ENCODE results near the gene CCKAR. TPM values are rescaled to one million over a fixed set of nuclear protein-coding genes. Genes with fewer than 3 reads are reported as not detected.

The CCKAR gene
- total RNA-seq, 4 donors from 2014 or later, result 0.27 to 0.79 TPM; not detected in 2

GRCh38 chr4:26474551-26474950 lies 15.7 kb downstream of the CCKAR start:
- no peaks in the 10 kb centered on the region for H3K4me1 ChIP-seq
- intact Hi-C loops (cut with DNase I; ENCODE audit: low total_unique reads), result no loop called here
- no peak for DNase-seq
- H3K36me3 ChIP-seq, result no peaks in the 10 kb centered on the region
- WGBS, 2 donors (ENCODE audit: low coverage in 1 of 2), result 44% methylated on average over 3 of the region's 3 CpGs; no CpG with 5 or more reads in 1 of the 2 donors
- H3K27ac ChIP-seq, result no peak overlapping the region
- no peak overlapping the region for H3K4me3 ChIP-seq
- H3K27me3 ChIP-seq, result no peaks in the 10 kb centered on the region
- H3K9me3 ChIP-seq, result no peaks in the 10 kb centered on the region
- in situ Hi-C loops (cut with MboI; ENCODE audit: low pct_ligation_motif_present in 1 of 4, low pct_unique_long_range_greater_than_20kb in 1 of 4, low sequenced_read_pairs in 3 of 4), result loop anchor here (25.0 kb wide), 1 partner anchor 538 kb away; no protein-coding TSS in a partner anchor
- TF ChIP-seq POLR2A (IDR thresholded peaks at IDR 0.05) (no peak), POLR2AphosphoS5 (IDR thresholded peaks at IDR 0.05) (no peak), CTCF (IDR thresholded peaks at IDR 0.05) (no peak), EP300 (IDR thresholded peaks at IDR 0.05; ENCODE audit: low read depth) (no peak)

DNA sequence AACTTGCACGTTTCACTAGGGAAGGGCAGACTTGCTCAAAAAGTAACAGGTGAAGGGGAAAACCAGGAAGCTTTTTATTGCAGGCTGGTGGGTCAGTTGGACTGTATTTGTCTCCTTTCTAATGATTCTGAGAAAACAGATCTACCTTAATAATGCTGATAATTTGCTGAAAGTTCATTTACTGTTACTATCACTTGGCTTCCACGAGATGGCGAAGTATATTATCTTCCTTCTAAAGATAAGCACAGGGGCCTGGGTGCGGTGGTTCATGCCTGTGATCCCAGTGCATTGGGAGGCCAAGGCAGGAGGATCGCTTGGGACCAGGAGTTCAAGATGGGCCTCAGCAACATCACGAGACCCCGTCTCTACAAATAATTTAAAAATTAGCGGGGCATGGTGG lies 16.4 kb downstream of the CCKAR start:
- in situ Hi-C loops (cut with MboI; ENCODE audit: low pct_ligation_motif_present in 1 of 4, low pct_unique_long_range_greater_than_20kb in 1 of 4, low sequenced_read_pairs in 3 of 4) (loop anchor here (25.0 kb wide), 1 partner anchor 538 kb away; no protein-coding TSS in a partner anchor), intact Hi-C loops (cut with DNase I; ENCODE audit: low total_unique reads) (no loop called here)
- no peak for DNase-seq
- WGBS, 2 donors (ENCODE audit: low coverage in 1 of 2), result 78 to 85% methylated on average over 4 to 8 of the region's 8 CpGs
- Histone ChIP-seq H3K4me3 (no peak overlapping the region), H3K27me3 (no peaks in the 10 kb centered on the region), H3K4me1 (no peaks in the 10 kb centered on the region), H3K36me3 (no peaks in the 10 kb centered on the region), H3K9me3 (no peaks in the 10 kb centered on the region), H3K27ac (no peak overlapping the region)
- TF ChIP-seq POLR2A (IDR thresholded peaks at IDR 0.05) (no peak), CTCF (IDR thresholded peaks at IDR 0.05) (no peak), EP300 (IDR thresholded peaks at IDR 0.05; ENCODE audit: low read depth) (no peak), POLR2AphosphoS5 (IDR thresholded peaks at IDR 0.05) (no peak)

DNA sequence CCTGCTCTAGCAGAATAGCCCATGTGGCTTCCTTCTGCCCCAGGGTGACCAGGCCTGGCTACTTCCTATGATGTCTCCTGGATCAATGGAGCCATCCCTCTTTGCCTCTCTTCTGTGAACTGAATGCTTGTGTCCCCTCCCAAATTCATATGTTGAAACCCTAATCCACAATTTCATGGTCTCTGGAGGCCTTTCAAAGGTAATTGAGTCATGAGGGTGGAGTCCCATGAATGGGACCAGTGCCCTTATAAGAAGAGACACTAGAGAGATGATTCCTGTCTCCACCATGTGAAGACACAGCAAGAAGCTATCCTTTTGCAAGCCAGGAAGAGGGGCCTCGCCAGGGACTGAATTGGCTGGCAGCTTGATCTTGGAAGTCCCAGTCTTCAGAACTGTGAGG lies 18.4 kb downstream of the CCKAR start:
- DNase-seq, result no peak
- Histone ChIP-seq H3K36me3 (no peaks in the 10 kb centered on the region), H3K4me3 (no peak overlapping the region), H3K27ac (no peak overlapping the region), H3K9me3 (no peaks in the 10 kb centered on the region), H3K4me1 (no peaks in the 10 kb centered on the region), H3K27me3 (no peaks in the 10 kb centered on the region)
- in situ Hi-C loops (cut with MboI; ENCODE audit: low pct_ligation_motif_present in 1 of 4, low pct_unique_long_range_greater_than_20kb in 1 of 4, low sequenced_read_pairs in 3 of 4), result loop anchor here (25.0 kb wide), 1 partner anchor 540 kb away; no protein-coding TSS in a partner anchor
- intact Hi-C loops (cut with DNase I; ENCODE audit: low total_unique reads), result no loop called here
- WGBS, 2 donors (ENCODE audit: low coverage in 1 of 2), result 74 to 80% methylated on average over 1 of the region's 1 CpG
- TF ChIP-seq POLR2A (IDR thresholded peaks at IDR 0.05), result no peak

GRCh38 chr4:26468977-26469376 lies 21.3 kb downstream of the CCKAR start:
- no peak for TF ChIP-seq POLR2AphosphoS5 (IDR thresholded peaks at IDR 0.05)
- no peak for TF ChIP-seq CTCF (IDR thresholded peaks at IDR 0.05)
- TF ChIP-seq EP300 (IDR thresholded peaks at IDR 0.05; ENCODE audit: low read depth), result no peak
- TF ChIP-seq POLR2A (IDR thresholded peaks at IDR 0.05), result no peak
- in situ Hi-C loops (cut with MboI; ENCODE audit: low pct_ligation_motif_present in 1 of 4, low pct_unique_long_range_greater_than_20kb in 1 of 4, low sequenced_read_pairs in 3 of 4), result loop anchor here (25.0 kb wide), 1 partner anchor 543 kb away; no protein-coding TSS in a partner anchor
- H3K4me3 ChIP-seq, result no peak overlapping the region
- H3K27ac ChIP-seq, result no peak overlapping the region
- DNase-seq, result no peak
- H3K9me3 ChIP-seq, result no peaks in the 10 kb centered on the region
- 62 to 67% methylated on average over 4 of the region's 4 CpGs for WGBS, 2 donors (ENCODE audit: low coverage in 1 of 2)
- intact Hi-C loops (cut with DNase I; ENCODE audit: low total_unique reads), result no loop called here
- H3K36me3 ChIP-seq, result no peaks in the 10 kb centered on the region
- no peaks in the 10 kb centered on the region for H3K27me3 ChIP-seq
- H3K4me1 ChIP-seq, result no peaks in the 10 kb centered on the region

All from transverse colon (tissue), 4 donors.